H1 (cell line): ENCODE data around the gene AGPAT3. TPM values are rescaled to one million over a fixed set of nuclear protein-coding genes. Genes with fewer than 3 reads are reported as not detected.

ENCODE experiments used
- CTCF ChIA-PET: fragments of 300-600 bp; sonication (Branson Sonifier 250); formaldehyde crosslinking; loops from one replicate; lab custom pipeline; 2021; ENCODE audit not compliant: partially characterized antibody; lab: Charles Lee
- POLR2A ChIA-PET: fragments of 300-600 bp; sonication (Branson Sonifier 250); formaldehyde crosslinking; loops from one replicate; lab custom pipeline; 2021; ENCODE audit warnings: inconsistent platforms; ENCODE audit not compliant: partially characterized antibody; lab: Charles Lee
- DNase-seq, 2 experiments: peaks; one replicate each; pipeline versions ENCODE4 v3.0.0 to v3.0.0-alpha.2; 2010 to 2022; ENCODE audit warnings: low spot score in 2 of 2, low read depth in 1 of 2, mixed read lengths in 1 of 2
- FAIRE-seq: peaks from 2 replicates; lab custom pipeline; 2011; peaks lifted over from hg19 to GRCh38; lab: Jason Lieb, UNC
- H2AFZ ChIP-seq: 2 replicates; pipeline ENCODE4 v1.8.1; 2012; ENCODE audit warnings: low read length, inconsistent platforms
- H2AK5ac ChIP-seq: 2 replicates; pipeline ENCODE4 v1.6.1; 2013; ENCODE audit warnings: low read depth, low read length
- H2BK120ac ChIP-seq: replicated peaks from 2 replicates; pipeline ENCODE3; 2013; ENCODE audit warnings: low read depth, low read length, inconsistent platforms
- H2BK12ac ChIP-seq: 2 replicates; pipeline ENCODE4 v1.6.1; 2013; ENCODE audit warnings: low read depth, low read length
- H2BK15ac ChIP-seq: 2 replicates; pipeline ENCODE4 v1.6.1; 2013; ENCODE audit warnings: low read length
- H2BK20ac ChIP-seq: 2 replicates; pipeline ENCODE4 v1.6.1; 2013; ENCODE audit warnings: low read length
- H2BK5ac ChIP-seq: 2 replicates; pipeline ENCODE4 v1.6.1; 2013; ENCODE audit warnings: low read depth, low read length
- H3K14ac ChIP-seq: 2 replicates; pipeline ENCODE4 v1.6.1; 2013; ENCODE audit warnings: inconsistent platforms; ENCODE audit not compliant: insufficient read length
- H3K18ac ChIP-seq: 2 replicates; pipeline ENCODE4 v1.6.1; 2013; ENCODE audit warnings: low read length; ENCODE audit errors: extremely low read depth
- H3K23ac ChIP-seq: 2 replicates; pipeline ENCODE4 v1.6.1; 2013; ENCODE audit warnings: inconsistent platforms; ENCODE audit not compliant: insufficient read length
- H3K23me2 ChIP-seq: 2 replicates; pipeline ENCODE4 v1.6.1; 2013; ENCODE audit warnings: low read depth, low read length
- H3K27ac ChIP-seq: 2 replicates; pipeline ENCODE4 v1.6.1; 2011; ENCODE audit warnings: low read depth, low read length, inconsistent platforms
- H3K27me3 ChIP-seq, 4 experiments: replicated peaks in 1 of 4; 1 replicate in 1 of 4; 2 replicates in 3 of 4; pipeline versions ENCODE4 v1.6.1 to v1.8.1; 2011 to 2013; ENCODE audit warnings: low read length in 3 of 4, mild to moderate bottlenecking in 3 of 4, inconsistent platforms in 2 of 4, mixed read lengths in 2 of 4, moderate library complexity in 1 of 4; ENCODE audit not compliant: control insufficient read depth in 3 of 4, insufficient read depth in 3 of 4; ENCODE audit errors: extremely low read depth in 1 of 4
- H3K36me3 ChIP-seq, 4 experiments: 2 replicates each; pipeline versions ENCODE4 v1.6.1 to v1.8.1; 2011 to 2013; ENCODE audit warnings: mild to moderate bottlenecking in 4 of 4, low read length in 3 of 4, moderate library complexity in 2 of 4, control low read depth in 1 of 4, inconsistent platforms in 1 of 4; ENCODE audit not compliant: insufficient read depth in 4 of 4, control insufficient read depth in 2 of 4
- H3K4ac ChIP-seq: replicated peaks from 2 replicates; pipeline ENCODE3; 2013; ENCODE audit warnings: low read length, low read depth, mixed read lengths, inconsistent platforms; ENCODE audit not compliant: insufficient read length
- H3K4me1 ChIP-seq, 4 experiments: replicated peaks in 1 of 4; 1 replicate in 1 of 4; 2 replicates in 3 of 4; pipeline versions ENCODE4 v1.6.1 to v1.8.1; 2011 to 2013; ENCODE audit warnings: low read length in 3 of 4, inconsistent platforms in 2 of 4, mixed read lengths in 1 of 4; ENCODE audit not compliant: insufficient read depth in 4 of 4, control insufficient read depth in 3 of 4
- H3K4me2 ChIP-seq, 2 experiments: 2 replicates each; pipeline versions ENCODE4 v1.6.1 to v1.8.1; 2011 to 2013; ENCODE audit warnings: low read depth in 2 of 2, low read length in 2 of 2, control low read depth in 1 of 2, inconsistent platforms in 1 of 2, mild to moderate bottlenecking in 1 of 2; ENCODE audit not compliant: insufficient read depth in 1 of 2
- H3K4me3 ChIP-seq, 4 experiments: fragments of 200-600, 300-600 bp in 1 of 4; sonication (generic), shearing (Covaris generic), sonication (Bioruptor Twin) in 1 of 4; 2 replicates each; pipeline versions ENCODE4 v1.5.1 to v1.8.1; 2011 to 2016; ENCODE audit warnings: low read length in 4 of 4, low read depth in 3 of 4, control low read depth in 2 of 4, inconsistent platforms in 2 of 4, mild to moderate bottlenecking in 2 of 4, mixed read lengths in 1 of 4, moderate library complexity in 1 of 4; ENCODE audit not compliant: insufficient read depth in 2 of 4; ENCODE audit errors: extremely low read depth in 1 of 4
- H3K56ac ChIP-seq: replicated peaks from 2 replicates; pipeline ENCODE3; 2013; ENCODE audit warnings: low read depth, mild to moderate bottlenecking, mixed read lengths, low read length, inconsistent platforms; ENCODE audit not compliant: insufficient read length
- H3K79me1 ChIP-seq: 2 replicates; pipeline ENCODE4 v1.6.1; 2013; ENCODE audit warnings: low read depth, low read length, control low read depth
- H3K79me2 ChIP-seq, 2 experiments: 2 replicates each; pipeline versions ENCODE4 v1.6.1 to v1.8.1; 2012 to 2013; ENCODE audit warnings: low read length in 2 of 2, mild to moderate bottlenecking in 2 of 2, inconsistent platforms in 1 of 2; ENCODE audit not compliant: insufficient read depth in 2 of 2, control insufficient read depth in 1 of 2
- H3K9ac ChIP-seq, 4 experiments: replicated peaks in 1 of 4; 1 replicate in 1 of 4; 2 replicates in 3 of 4; pipeline versions ENCODE4 v1.6.1 to v1.8.1; 2011 to 2013; ENCODE audit warnings: low read depth in 3 of 4, low read length in 3 of 4, control low read depth in 2 of 4, mild to moderate bottlenecking in 2 of 4, moderate library complexity in 2 of 4, inconsistent platforms in 1 of 4; ENCODE audit errors: extremely low read depth in 1 of 4
- H3K9me3 ChIP-seq, 2 experiments: 2 replicates each; pipeline versions ENCODE4 v1.6.1 to v1.8.1; 2012 to 2013; ENCODE audit warnings: mild to moderate bottlenecking in 2 of 2, moderate library complexity in 2 of 2, control low read depth in 1 of 2, inconsistent platforms in 1 of 2, low read depth in 1 of 2, low read length in 1 of 2, mixed read lengths in 1 of 2; ENCODE audit not compliant: insufficient read depth in 2 of 2
- H4K20me1 ChIP-seq, 2 experiments: replicated peaks in 1 of 2; 2 replicates each; pipeline versions ENCODE3 to v1.8.1; 2011 to 2013; ENCODE audit warnings: inconsistent platforms in 2 of 2, low read length in 2 of 2, mild to moderate bottlenecking in 1 of 2; ENCODE audit not compliant: insufficient read depth in 2 of 2, control insufficient read depth in 1 of 2
- H4K5ac ChIP-seq: 2 replicates; pipeline ENCODE4 v1.6.1; 2013; ENCODE audit warnings: low read length, low read depth, mixed read lengths, inconsistent platforms; ENCODE audit not compliant: insufficient read length
- H4K8ac ChIP-seq: 2 replicates; pipeline ENCODE4 v1.8.0; 2013; ENCODE audit warnings: mild to moderate bottlenecking, moderate library complexity, low read length, inconsistent platforms; ENCODE audit not compliant: insufficient read depth; ENCODE audit errors: extremely low read depth
- H4K91ac ChIP-seq: replicated peaks from 2 replicates; pipeline ENCODE3; 2013; ENCODE audit warnings: low read length, mixed read lengths, inconsistent platforms; ENCODE audit not compliant: insufficient read length
- EZH2 ChIP-seq: fragments of 200-600 bp; sonication (generic); IDR thresholded peaks from 2 replicates; pipeline ENCODE4 v1.7.1; 2012; ENCODE audit warnings: low read depth, mild to moderate bottlenecking, moderate library complexity, low read length, inconsistent platforms; ENCODE audit not compliant: severe bottlenecking
- FOSL1 ChIP-seq: IDR thresholded peaks from 2 replicates; pipeline ENCODE4 v1.6.1; 2011; ENCODE audit warnings: mild to moderate bottlenecking, low read depth, low read length, moderate library complexity; ENCODE audit not compliant: insufficient read depth
- PHF8 ChIP-seq: fragments of 200-600 bp; sonication (generic); conservative IDR thresholded peaks from 2 replicates; pipeline ENCODE4 v1.7.1; 2012; ENCODE audit warnings: low read depth, mild to moderate bottlenecking, inconsistent platforms, low read length, moderate library complexity
- SP1 ChIP-seq: IDR thresholded peaks from 2 replicates; pipeline ENCODE4 v1.6.1; 2011; ENCODE audit warnings: low read depth, low read length
- ZNF274 ChIP-seq: IDR thresholded peaks from 2 replicates; pipeline ENCODE4 v1.7.0; 2012; ENCODE audit warnings: low read length, borderline replicate concordance; ENCODE audit errors: extremely low read depth
- WGBS, 2 experiments: shearing (Covaris generic) in 1 of 2; methylation state at CpG; one replicate each; pipeline versions ENCODE4 v1.1.6 to v1.1.7; 2013 to 2015; ENCODE audit warnings: low lambda C conversion rate in 2 of 2, mixed read lengths in 2 of 2, inconsistent platforms in 1 of 2, low coverage in 1 of 2, missing lambda C conversion rate in 1 of 2; ENCODE audit not compliant: insufficient replicate concordance in 2 of 2, insufficient coverage in 1 of 2, insufficient read length in 1 of 2; ENCODE audit errors: extremely low coverage in 1 of 2, missing lambda C conversion rate in 1 of 2; 5-methylcytosine and 5-hydroxymethylcytosine counted together
- polyA plus RNA-seq, 7 experiments: library from polyadenylated mRNA; depleted of rRNA in 3 of 7; stranded (reverse) in 5 of 7; unstranded in 2 of 7; fragments of >200 nt in 5 of 7; fragments of 200-250 nt in 2 of 7; gene quantifications; 1 replicate in 5 of 7; 2 replicates in 1 of 7; 4 replicates in 1 of 7; pipeline versions ENCODE4 v1.2.1 to v1.2.3, GENCODE V29; 2011 to 2013; ENCODE audit warnings: missing spikeins in 2 of 7, mixed read lengths in 2 of 7
- total RNA-seq: library from RNA; stranded (reverse); fragmentation: NEBNext Ultra II Directional; extraction: Animal tissue kit (Norgen Biotek cat#: 25700); gene quantifications from 2 replicates; pipeline ENCODE4 v1.2.1, GENCODE V29; 2021

The AGPAT3 gene
- total and polyA plus RNA-seq, 2 of the 8 experiments (the other 6 are each of a cell fraction or from before 2014, with no cell fraction given), result 5.8 to 7.3 TPM

DNA sequence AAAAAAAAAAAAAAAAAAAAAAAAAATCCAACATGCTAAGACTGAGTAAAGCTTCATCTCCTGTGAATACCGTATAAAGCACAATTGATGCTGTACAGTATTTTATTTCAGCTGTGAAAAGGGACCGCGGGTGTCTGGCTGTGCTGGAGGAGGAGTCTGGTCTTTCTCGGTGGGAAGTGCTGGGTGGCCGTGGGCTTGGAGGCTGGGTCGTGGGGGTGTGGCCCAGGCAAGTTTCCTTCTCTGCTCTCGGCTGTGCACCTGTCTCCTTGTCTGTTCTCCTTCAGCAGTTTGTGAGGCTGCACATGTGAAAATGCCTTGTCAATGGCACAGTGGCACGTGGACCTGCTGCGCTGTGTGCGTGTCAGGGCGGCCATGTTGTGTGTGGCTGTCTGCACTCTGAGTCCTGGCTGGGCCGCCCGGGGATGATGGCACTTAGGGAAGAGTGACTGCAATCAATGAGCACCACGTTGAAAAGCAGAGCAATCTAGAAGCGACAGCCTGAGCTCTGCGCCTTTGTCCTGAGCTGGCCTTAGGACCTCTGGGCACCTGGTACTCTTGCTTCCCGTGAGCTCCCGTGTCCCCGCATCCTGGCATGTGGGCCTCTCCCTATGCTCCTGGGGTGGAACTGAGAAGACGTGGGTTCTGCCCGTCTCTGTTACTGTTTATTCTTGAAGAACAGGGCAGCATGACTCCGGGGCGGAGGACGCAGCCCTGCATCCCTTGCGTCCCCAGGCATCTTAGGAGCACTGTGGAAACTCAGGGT is 14.5 kb downstream of the AGPAT3 start:
- Histone ChIP-seq H3K9ac (no peak overlapping the region), H2BK20ac (no peak overlapping the region), H2BK5ac (peak overlapping the region; percentile 56), H3K79me1 (no peaks in the 10 kb centered on the region), H2BK12ac (peak overlapping the region; percentile 68; the same call in 1 of the 2 replicates), H3K9me3 (no peaks in the 10 kb centered on the region), H3K4me1 (peaks cover 0 to 8% (median 5%) of the 10 kb centered on the region in 4 experiments; a peak in 5 of 7 replicates), H4K91ac (peak overlapping the region; percentile 26), H3K27ac (no peak overlapping the region), H3K79me2 (no peaks in the 10 kb centered on the region), H2BK120ac (no peak overlapping the region), H4K8ac (no peak overlapping the region), H3K4ac (no peak overlapping the region), H3K56ac (no peak overlapping the region), H3K23me2 (no peaks in the 10 kb centered on the region; the same call in 1 of the 2 replicates), H3K36me3 (no peaks in the 10 kb centered on the region), H3K23ac (no peak overlapping the region), H2AFZ (no peak overlapping the region), H2AK5ac (no peak overlapping the region), H3K14ac (no peak overlapping the region), H3K4me2 (no peak overlapping the region), H3K18ac (no peak overlapping the region; the same call in 1 of the 2 replicates), H3K27me3 (no peaks in the 10 kb centered on the region), H4K5ac (no peak overlapping the region), H3K4me3 (no peak overlapping the region), H2BK15ac (no peak overlapping the region), H4K20me1 (no peaks in the 10 kb centered on the region)
- ChIA-PET CTCF (interaction anchor here (0.9 to 1.6 kb wide), 5 partner anchors 9 to 96 kb away, joined by 3 to 5 read pairs (median 4); no protein-coding TSS in a partner anchor), POLR2A (no interaction called here)
- FAIRE-seq (no peak), DNase-seq (no peak)
- WGBS, 2 experiments, result 90% methylated on average over 24 of the region's 25 CpGs; no CpG with 5 or more reads in 1 of the 2 experiments
- TF ChIP-seq PHF8 (no peak), EZH2 (no peak), FOSL1 (no peak), ZNF274 (no peak), SP1 (no peak)
